C1 segment of cervical spinal cord (tissue), 14 donors: ENCODE measurements around the gene INTS12.

Source experiments
- DNase-seq, 14 donors: peaks; one replicate each; lab custom pipeline; 2025; lab: John Stamatoyannopoulos, UW

INTS12 gene

GRCh38 chr4:105683038-105683437 lies 25.5 kb downstream of the INTS12 start:
- DNase-seq = no peak

DNA sequence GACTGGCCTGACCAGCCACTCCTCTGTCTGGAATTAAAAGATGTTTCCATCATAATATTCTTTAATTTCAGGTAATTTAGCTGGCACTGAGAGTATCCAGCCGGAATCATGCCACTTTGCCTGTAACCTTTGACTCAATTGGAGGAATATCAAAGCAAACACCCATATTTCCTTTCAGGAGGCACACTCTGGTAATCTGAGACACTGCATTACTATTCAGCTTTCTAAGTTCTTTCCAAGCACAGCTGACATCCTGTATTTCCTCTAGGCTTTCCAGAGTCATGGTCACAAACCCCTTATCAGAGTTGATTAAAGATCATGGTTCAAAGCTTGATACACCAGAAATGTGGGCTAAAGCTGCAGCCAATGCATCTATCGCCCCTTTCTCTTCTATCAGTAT lies 29.3 kb downstream of the INTS12 start:
- no peak for DNase-seq

GRCh38 chr4:105677709-105678108 lies 30.8 kb downstream of the INTS12 start:
- no peak for DNase-seq

DNA sequence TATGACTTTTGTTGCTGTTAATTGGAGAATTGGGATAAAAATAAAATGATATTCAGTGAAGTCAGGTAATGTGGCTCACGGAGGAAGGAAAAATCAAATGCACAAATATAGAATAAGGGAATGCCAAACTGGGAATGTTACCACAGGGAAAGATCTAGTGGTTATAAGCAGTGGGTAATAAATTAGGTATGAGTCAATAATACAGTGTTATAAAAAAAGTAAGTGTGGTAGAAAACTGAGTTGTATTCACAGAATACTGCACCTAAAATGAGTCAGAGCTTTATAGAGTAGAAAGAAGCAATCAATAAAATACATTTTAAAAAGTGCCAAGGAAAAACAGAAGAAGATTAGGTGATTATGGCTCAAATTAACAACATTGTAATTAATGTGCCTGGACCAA lies 34.5 kb downstream of the INTS12 start:
- DNase-seq = no peak

- no peak for DNase-seq
Measured at GRCh38 chr4:105671301-105671700, 37.2 kb downstream of the INTS12 start.

DNA sequence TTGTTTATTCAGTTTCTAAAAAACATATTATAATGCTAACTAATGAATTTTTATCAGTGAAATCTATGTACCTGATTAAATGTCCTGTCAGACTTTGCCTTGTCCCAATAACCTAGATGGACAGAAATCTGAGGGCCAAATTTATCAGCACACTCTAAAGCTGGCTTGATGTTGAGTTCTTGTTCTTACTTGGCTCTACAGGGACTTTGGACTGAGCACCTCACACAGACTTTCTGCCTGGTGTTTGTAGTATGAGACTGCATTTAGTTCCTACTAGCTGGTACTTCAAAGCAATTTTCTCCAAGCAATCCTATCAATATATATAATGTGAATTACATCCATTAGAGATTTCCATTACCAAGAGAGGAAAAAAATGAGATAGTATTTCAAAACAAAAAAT lies 37.8 kb downstream of the INTS12 start:
- no peak for DNase-seq

GRCh38 chr4:105666693-105667092 lies 41.8 kb downstream of the INTS12 start:
- no peak for DNase-seq

DNA sequence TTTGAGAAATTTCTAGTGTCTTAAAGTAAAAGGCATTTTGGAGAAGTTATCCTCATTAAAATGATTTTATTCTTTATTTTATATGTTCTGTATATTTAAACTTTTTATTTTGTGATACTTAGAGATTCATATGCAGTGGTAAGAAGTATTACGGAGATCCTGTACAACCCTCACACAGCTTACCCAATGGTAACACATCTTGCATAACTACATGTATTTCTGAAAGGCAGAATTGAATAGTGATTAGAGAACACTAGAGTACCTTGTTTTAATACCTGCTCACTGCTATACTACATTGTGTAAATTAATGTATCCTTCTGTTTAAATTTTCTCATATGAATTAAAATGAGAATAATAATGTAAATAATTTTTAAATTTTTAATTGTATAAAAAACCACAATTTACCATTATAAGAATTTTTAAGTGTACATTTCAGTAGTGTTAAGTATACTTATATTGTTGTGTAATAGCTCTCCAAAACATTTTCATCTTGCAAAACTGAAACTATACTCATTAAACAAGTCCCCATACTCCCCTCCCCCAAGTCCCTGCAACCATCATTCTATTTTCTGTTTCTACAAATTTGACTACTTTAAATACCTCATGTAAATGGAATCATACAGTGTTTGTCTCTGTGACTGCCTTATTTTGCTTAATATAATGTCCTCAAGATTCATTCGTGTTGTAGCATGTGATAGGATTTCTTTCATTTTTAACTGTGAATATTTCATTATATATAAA lies 45.4 kb downstream of the INTS12 start:
- DNase-seq = no peak

GRCh38 chr4:105661028-105661427 lies 47.5 kb downstream of the INTS12 start:
- no peak for DNase-seq

GRCh38 chr4:105659190-105659589 lies 49.3 kb downstream of the INTS12 start:
- no peak for DNase-seq

DNA sequence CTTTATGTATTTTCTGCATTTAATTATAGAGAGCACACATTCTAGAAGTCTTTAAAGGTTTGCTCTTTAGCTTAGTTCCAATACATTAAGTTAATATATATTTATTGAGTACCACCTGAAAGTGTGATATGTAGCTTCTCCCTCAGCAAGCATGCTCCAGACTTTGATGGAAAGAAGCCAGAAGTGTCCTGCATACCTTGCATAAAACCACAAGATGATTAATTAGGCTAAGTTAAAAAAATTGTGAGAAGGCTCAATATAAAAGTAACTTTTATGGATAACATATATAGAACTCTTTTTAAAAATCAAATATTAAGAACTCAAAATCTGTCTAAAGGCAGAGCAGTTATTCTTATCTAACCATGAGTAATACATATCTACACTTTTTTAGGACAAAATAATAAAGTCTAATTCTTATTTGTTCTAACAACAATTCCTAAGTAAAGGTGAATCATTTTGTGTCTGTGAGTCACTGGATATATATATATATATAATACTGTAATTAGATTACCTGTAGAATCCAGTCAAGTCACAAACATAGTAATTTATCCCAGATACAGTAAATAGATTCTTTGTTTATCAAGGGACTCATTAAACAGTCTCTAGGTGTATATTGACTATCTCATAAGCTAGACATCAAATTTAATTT lies 51.2 kb downstream of the INTS12 start:
- no peak for DNase-seq

DNA sequence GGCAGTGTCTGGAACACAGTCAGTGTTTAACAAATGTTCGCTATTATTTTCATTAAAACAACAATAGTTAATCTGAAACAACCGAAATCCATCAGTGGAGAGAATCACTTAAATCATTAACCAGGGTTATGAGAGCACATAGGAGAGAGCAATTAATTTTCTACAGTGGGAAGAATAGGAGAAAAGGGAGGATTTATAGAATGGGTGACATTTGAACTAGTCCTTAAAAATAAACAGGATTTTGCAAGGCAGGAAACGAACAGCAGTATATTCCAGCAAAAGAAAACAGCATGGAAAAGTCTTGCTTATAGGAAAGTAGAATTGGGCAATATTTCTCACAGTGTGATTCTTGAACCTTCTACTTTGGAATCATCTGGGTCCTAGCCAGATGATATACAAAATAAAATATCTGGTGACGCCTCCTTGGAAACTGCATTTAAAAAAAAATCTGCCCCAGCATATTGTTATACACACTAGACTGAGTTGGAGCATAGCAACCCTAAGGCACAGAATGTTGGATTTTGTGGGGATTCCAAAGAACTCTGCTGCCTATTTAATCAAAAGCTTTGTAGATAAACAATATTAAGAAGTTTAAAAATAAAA lies 56.1 kb downstream of the INTS12 start:
- no peak for DNase-seq

DNA sequence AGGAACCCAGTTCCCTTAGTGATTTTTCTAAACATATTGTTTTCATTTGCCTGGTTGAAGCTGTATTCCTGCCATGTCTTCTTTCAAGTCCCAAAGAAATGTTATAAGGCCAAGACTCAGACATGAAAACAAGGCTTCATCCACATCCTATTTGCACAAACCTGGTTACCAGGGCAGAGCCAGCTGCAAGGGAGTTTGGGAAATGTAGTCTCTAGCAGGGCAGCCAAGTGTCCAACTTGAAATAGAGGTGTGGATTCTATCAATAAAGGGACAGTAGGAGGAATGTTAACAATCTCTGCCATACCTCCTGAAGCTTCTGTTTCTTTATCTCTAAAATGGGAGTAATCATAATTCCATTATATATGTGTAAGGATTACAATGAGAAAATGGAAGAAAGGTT lies 56.6 kb downstream of the INTS12 start:
- DNase-seq = no peak

DNA sequence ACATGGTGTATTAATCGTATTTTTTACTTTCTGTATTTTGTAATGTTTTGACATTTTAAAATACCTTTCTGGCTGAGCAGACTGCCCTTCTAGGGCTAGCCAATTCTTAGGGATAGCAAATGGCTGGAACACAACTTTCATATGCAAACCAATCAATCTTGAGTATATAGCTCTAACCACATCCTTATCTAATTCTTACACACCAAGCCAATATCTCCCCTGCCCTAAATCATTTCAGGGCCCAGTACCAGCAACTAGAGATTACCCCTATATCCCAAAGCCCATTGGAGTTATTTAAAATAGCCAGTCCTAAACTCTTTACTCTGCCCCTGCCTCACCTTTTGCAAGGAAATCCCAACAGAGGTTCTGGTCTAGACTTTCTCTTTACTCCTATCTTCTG lies 58.3 kb downstream of the INTS12 start:
- no peak for DNase-seq

DNA sequence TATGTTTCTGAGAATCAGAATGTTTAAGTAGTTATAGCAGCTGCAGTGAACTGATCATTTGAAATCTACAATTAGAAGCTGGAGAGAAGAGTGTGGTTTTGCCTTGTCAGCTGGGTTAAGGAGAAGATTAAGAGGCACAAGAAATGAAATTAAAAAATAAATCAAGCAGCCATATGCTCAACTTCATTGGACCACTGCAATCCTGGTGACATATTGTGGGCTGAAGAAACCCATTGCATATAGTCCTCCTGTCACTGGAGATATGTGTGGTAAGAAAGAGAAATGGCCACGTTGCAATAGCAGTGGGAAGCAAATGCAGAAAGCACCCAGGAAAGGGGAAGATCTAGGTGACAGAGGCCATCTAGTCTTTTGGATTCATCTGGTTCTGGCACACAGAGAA lies 63.0 kb downstream of the INTS12 start:
- no peak for DNase-seq

GRCh38 chr4:105644257-105644656 lies 64.2 kb downstream of the INTS12 start:
- DNase-seq = no peak

GRCh38 chr4:105641845-105642244 lies 66.6 kb downstream of the INTS12 start:
- no peak for DNase-seq

- DNase-seq = peak in 11 of 14 donors; percentile 24 to 67 (median 47)
Measured at GRCh38 chr4:105637408-105638176, 70.9 kb downstream of the INTS12 start.

DNA sequence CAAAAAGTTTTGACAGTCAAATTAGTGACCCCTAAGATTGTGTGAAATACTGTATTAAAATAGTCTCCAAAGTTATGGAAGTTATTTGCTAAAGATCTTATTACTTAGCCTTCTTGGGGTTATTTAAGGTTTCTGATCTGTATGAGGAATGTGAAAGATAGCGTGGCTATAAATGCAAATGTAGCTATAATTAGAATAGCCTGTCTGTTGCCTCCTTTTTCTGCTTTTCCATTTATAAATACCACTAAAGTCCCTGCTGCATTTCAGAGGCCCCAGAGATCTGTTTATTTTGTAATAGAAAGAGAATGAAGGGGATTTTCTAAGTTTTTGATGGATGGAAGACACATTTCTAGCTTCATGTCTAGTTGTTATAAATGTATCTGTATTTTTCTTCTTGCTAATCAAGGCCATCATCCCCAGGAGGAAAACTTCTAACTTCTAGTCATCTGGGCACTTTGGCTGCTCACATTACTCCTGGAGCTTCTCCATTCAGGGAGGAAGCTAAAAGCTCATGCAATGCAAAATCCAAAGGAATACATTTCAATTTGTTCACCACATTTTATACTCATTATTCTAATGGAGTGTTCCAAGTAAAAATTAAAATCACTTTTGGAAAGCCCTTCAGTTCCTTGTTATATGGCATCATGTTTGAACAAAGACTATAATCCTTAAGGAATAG lies 73.9 kb downstream of the INTS12 start:
- DNase-seq = no peak

GRCh38 chr4:105633241-105633640 lies 75.2 kb downstream of the INTS12 start:
- no peak for DNase-seq
